NCI-H345 treated with DMSO at 0.1 percent for 48 hours (cell line): ENCODE measurements around the gene CLEC4G.
"Not testable (repeated sequence)": the region's sequence is repeated elsewhere in the genome, so short reads cannot be mapped to it uniquely, and the experiment has no call there.

Experiments used
- DNase-seq: peaks from one replicate; lab custom pipeline; 2025; ENCODE audit not compliant: unreplicated experiment; lab: John Stamatoyannopoulos, UW

CLEC4G gene

GRCh38 chr19:7746903-7747884 is 15.3 kb upstream of the CLEC4G start, which contains the start of gene CD209:
TSS of gene CD209 (minus strand) at chr19:7747534. CDS start at chr19:7747511, 23 bp downstream.
- no peak for DNase-seq

DNA sequence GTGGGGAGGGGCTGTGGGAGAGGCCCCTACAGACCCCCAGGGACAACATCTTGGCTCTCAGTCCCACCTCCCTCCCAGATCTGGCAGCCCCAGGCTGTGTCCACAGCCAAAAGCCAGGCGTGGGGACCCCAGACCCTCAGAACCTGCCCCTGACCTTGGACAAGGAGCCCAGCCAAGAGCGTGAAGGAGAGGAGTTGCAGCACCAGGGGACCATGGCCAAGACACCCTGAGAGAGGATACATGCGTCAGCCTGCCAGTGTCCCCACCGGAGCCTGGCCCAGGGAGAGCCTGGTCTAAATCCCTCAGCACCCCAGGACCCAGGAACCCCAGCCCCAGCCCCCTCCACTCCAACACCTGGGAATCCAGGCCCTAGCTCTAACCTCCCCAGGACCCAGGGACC is 14.4 kb upstream of the CLEC4G start:
- not testable (repeated sequence) for DNase-seq

DNA sequence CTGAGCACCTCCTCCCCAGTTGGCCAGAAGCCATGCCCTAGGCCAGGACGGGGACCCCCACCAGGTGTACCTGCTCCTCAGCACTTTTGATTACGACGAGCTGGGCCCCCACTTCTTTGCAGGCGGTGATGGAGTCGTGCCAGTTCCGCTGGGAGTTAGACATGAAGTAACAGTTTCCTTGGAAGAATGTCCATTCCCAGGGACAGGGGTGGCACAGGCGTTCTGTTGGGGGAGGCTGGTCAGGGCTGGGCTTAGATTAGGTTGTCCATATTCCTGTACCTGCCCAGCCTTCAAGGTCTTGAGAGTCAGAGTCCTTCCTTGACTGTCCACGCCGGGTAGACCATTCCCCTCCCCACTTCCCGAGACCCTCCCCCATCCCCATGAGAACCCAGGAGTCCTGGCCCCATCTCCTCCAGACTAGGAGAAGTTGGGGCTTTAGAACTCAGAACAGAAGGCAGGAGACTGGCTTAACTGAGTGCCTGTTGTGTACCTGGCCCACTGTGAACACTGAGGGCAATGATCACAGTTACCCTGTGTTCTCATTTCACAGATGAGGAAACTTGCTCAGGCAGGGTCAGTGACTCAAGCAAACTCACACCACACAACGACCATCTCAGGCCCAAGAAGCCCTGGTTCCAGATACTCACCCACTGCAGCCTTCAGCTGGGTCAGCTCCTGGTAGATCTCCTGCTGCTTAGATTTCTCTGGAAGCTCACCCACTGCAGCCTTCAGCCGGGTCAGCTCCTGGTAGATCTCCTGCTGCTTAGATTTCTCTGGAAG is 13.2 kb upstream of the CLEC4G start:
- DNase-seq: no peak

GRCh38 chr19:7744199-7744786 is 12.4 kb upstream of the CLEC4G start:
- no peak for DNase-seq

- DNase-seq: no peak
Measured at GRCh38 chr19:7743425-7743841, 11.5 kb upstream of the CLEC4G start.

GRCh38 chr19:7742991-7743390 is 11.1 kb upstream of the CLEC4G start:
- DNase-seq: no peak

GRCh38 chr19:7742575-7742974 is 10.7 kb upstream of the CLEC4G start:
- no peak for DNase-seq

- no peak for DNase-seq
Measured at GRCh38 chr19:7740682-7741054, 8.8 kb upstream of the CLEC4G start.

- DNase-seq: no peak
Measured at GRCh38 chr19:7739801-7740681, 8.1 kb upstream of the CLEC4G start.

GRCh38 chr19:7739211-7739755 is 7.4 kb upstream of the CLEC4G start:
- no peak for DNase-seq

DNA sequence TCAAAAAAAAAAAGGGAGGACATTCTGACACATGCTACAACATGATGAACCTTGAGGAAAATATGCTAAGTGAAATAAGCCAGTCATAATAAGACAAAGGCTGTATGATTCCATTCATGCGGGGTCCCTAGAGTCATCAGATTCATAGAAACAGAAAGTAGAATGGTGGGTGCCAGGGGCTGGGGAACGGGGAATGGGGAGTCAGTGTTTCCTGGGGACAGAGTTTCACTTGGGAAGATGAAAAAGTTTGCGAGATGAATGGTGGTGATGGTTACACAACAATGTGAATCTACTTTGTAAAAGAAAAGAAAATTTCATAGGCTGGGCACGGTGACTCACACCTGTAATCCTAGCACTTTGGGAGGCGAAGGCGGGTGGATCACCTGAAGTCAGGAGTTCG is 6.1 kb upstream of the CLEC4G start:
- no peak for DNase-seq

DNA sequence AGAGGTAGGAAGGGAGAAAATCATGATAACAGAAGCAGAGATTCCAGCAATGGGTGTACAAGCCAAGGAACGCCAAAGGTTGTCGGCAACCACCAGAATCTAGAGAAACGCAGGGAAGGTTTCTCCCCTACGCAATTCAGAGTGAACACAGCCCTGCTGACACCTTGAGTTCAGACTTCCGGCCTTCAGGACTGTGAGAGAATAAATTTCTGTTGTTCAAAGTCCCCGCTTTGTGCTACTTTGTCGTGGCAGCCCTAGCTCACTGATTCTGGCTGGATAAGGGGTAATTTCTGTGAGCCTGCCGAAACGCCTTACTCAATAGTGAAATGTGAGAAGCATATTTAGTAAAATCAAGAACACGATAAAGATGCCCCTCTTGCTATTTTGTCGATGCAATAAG is 5.3 kb upstream of the CLEC4G start:
- DNase-seq: no peak

DNA sequence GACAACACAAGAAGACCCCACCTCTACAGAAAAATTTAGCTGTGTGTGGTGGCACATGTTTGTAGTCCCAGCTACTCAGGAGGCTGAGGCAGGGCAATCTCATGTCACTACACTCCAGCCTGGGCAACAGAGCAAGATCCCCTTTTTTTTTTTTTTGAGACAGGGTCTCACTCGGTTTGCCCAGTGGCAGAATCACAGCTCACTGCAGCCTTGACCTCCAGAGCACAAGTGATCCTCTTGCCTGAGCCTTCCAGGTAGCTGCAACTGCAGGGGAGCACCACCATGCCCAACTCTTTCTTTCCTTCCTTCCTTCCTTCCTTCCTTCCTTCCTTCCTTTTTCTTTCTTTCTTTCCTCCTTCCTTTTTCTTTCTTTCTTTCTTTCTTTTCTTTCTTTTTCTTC is 4.2 kb upstream of the CLEC4G start:
- DNase-seq: no peak

DNA sequence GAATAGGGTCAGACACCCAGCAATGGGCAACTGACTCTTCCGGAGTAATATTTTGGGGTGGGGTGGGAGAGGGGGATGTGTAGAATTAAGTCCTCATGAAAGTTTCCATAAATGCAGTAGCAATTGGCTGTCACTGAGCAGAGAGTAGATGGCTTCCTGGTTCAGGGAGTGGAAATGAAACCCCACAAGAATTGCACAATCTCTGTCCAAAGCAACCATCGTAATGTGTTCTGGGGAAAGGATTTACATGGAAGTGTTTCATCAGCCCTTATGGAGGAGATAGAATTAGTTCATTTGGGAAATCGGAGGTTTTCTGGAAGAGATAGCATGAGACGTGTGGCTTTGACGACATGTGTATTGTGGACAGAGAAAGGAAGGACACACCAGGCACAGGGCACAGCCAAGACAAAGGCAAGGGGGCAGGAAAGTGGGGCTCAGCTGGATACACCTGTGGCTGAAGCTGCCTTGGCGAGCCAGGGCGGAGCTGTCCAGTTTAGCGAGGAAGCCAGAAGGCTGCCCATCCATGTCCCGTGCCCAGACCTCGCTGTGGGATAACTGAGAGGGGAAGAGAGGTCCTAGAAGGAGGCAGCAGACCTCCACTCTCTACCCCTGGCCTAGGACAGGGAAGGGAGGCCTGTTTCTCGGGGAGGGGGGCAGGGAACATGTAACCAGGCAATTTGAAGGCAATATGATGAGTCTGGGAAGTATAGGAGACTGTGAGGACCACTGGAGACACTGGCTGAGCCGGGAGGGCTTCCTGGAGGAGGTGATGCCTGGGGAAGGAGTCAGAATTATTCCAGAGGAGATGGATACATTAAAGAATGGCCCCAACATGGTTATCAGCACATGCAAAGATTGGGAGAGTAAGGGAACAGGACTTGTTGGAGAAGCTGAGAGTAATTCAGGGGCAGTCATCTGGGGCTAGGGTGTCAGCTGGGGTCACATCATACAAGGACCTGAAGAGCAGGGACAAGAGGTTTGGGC is 2.6 kb upstream of the CLEC4G start:
- DNase-seq: no peak

GRCh38 chr19:7733376-7733775 is 1.5 kb upstream of the CLEC4G start:
- no peak for DNase-seq

DNA sequence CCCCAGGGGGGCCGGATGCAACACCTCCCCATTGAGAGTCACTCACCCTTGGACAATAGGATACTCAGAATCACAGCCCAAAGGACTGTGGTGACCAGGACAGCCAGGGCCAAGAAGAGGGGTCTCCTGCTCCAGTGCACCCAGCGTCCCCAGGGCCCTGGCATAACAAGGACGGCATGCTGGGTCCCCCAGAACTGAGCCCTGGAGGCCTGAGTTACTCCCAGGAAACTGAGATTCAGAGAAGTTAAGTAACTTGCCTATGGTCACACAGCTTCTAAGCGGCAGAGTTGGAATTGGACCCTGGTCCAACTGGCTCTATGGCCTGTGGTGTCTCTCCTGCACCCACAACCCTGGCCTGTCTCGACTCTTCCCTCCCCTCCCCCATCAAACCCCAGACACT is 295 bp downstream of the CLEC4G start:
- no peak for DNase-seq

GRCh38 chr19:7731218-7731595 is 703 bp downstream of the CLEC4G start:
- no peak for DNase-seq

DNA sequence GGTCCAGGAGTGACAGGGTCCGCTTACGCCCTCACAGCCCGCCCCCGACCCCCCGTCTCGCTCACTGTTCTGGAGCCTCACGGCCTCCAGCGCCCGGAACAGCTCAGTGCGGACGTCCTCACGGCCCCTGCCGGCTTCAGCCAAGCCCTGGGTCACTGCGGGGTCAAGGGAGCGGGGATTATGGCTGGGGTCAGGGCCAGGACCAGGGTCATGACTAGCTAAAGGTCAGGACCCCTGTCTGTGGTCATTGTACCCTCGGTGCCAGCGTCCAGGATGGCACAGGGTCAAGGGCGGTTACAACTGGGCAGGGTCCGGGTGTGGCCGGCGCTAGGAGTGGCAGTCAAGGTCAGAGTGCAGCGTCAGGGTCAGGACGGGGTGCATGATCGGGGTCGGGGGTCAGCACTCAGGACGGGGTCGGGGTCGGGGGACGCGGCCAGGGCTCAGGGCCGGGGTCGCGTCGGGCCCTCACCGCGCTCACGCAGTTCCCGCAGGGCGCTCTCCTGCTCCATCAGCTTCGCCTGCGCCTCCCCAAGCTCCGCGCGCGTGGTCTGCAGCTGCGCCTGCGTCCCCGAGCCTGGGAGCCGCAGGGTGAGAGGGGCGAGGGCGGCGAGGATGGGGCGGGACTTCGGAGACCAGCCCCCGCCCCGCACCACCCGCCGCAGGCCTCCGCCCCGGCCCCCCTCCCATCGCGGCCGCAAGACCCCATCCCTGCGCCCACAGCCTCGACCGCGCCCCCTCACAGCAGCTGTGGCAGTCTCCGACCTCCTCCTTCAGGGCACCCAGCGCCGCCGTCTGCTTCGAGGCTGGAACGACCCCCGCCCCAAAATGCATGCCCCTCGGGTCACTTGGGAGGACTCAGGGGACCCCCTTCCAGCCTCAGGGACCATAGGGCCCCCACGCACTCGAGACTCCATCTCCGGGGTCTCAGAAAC is 1.4 kb downstream of the CLEC4G start:
- no peak for DNase-seq
